Measurements from ENCODE around the gene PHOSPHO2. TPM values are rescaled to one million over a fixed set of nuclear protein-coding genes. Genes with fewer than 3 reads are reported as not detected.

PHOSPHO2 gene
- total RNA-seq, 1 donor from 2014 or later = 3.6 TPM

DNA sequence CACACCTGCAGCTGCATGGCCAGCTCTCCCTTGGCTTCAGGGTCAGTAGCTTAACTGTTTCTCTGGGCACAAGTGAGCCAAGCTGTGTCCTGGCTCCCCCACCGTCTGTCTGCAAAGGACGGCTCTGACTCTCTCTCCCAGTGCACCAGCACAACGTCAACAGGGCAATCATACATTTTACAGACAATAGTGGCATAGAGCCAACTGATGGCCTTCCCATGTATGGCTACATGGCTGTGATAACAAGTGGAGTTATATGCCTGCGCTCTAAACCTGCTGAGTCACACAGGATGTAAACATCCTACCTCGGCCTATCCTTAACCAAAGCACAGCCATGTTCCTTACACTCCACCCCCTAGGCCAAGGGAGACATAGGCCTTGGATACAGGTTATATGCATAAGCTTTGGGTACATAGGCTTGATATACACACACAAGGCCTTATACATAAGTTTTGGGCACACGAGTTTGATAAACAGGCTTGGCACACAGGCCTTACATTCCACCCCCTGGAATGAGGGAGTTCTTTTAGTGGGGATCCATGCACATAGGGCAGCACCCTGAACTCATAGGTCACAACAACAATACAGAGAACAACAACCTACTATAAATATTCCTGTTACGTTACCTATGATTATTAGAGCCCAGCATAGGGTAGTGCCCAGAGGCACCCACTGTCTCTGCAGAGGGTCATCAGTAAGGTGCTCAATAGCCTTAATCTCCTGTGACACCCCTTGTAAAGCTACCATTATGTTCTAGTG lies 17.7 kb downstream of the PHOSPHO2 start:
- DNase-seq (ENCODE audit: missing footprints) (no peak), ATAC-seq (no peak)
- intact Hi-C loops (cut with DNase I) = no loop called here

DNA sequence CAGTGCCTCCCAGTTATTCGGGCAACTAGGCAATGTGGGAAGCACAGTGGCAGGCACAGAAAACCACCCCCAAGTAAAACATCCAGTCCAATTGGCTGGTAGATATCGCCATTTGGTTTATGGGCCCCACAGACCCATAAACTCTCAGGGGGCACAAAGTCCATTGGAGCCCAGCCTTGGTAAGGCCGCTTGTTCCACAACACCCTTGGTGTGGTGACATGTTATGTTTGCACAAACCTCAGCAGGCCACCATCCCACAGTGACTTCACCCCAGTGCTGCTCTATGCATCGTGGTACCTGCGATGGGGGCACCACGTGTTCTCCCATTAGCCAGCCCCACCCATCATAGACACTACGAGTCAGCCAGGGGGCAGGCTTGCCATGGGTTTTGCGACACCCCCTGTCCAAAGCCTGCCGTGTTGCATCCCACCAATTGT lies 18.5 kb downstream of the PHOSPHO2 start:
- DNase-seq (ENCODE audit: missing footprints) (no peak), ATAC-seq (no peak)
- intact Hi-C loops (cut with DNase I) = no loop called here

DNA sequence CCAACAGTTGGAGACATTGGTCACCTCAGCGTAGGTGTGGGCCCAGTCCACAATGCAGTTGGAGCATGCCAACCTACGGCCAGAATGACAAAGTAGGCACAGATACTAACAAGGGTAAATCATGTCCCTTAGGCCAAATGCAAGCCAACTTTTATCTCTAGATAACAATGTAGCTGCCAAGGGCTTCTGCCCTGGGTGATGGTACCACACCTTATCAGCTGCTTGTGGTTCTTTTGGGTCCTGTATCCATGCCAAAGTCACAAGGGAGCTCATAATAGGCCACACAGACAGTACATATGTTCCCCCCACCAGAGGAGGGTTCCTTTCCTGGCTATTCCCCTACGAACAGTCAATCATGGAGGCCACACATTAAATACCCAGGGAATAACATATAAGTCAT lies 19.1 kb downstream of the PHOSPHO2 start:
- DNase-seq (ENCODE audit: missing footprints) (no peak), ATAC-seq (no peak)
- intact Hi-C loops (cut with DNase I) = no loop called here

DNA sequence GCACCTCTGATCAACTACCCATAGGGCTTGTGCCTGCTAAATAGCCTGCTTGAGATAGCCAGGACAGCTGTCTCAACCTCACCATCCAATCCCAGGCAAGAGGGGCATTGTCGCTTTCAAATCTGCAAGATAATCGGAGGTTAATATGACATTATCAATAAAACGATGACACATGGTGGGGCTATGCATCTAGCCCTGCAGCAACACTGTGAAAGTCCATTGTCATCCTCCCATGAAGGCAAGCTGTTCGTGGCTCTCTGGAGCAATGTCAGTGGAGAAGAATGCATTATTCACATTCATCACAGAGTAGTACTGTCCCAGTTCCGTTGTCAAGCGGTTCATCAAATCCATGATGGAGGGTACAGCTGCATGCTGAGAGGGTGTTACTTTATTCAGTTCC lies 20.4 kb downstream of the PHOSPHO2 start:
- no peak for ATAC-seq
- intact Hi-C loops (cut with DNase I) = no loop called here
- no peak for DNase-seq (ENCODE audit: missing footprints)

DNA sequence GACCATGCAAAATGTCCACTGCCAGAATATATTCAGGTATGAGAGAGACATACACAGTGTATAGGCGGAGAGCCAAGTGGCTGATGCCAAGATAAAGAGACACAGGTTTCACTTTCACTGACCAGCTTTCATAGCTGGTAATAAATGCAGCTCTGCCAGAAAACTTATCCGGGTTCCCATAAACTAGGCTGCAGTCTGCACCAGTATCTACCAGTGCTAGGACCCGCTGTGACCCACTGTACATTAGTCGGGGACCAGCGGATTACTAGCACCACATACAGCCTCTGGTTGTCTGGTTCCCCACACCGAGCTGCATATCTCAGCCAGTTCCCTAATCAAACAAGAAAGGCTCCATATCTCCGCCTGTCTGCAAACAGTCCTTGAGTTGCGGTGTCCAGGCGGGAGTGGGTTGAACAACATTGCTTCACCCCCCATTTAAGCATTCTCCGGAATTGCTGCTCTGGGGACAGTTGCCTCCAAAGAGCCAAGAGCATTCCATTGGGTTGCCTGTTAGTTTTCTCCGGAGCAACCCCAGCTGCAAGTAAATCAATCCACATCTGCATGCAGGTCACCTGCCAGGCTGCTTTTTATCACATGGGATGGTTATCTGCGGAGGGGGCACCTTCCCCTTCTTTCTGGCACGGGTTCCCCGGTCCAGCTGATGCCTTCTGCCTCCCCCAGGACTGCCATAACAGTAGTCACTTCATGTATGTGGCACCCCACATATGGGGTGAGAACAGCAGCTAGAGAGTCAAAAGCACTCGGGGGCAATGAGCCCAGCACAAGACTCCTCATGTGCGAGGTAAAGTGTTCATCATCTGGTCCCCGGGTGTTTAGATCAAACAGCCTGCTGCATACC lies 21.3 kb downstream of the PHOSPHO2 start:
- DNase-seq (ENCODE audit: missing footprints) = no peak
- peak; percentile 24 for ATAC-seq
- intact Hi-C loops (cut with DNase I) = no loop called here

DNA sequence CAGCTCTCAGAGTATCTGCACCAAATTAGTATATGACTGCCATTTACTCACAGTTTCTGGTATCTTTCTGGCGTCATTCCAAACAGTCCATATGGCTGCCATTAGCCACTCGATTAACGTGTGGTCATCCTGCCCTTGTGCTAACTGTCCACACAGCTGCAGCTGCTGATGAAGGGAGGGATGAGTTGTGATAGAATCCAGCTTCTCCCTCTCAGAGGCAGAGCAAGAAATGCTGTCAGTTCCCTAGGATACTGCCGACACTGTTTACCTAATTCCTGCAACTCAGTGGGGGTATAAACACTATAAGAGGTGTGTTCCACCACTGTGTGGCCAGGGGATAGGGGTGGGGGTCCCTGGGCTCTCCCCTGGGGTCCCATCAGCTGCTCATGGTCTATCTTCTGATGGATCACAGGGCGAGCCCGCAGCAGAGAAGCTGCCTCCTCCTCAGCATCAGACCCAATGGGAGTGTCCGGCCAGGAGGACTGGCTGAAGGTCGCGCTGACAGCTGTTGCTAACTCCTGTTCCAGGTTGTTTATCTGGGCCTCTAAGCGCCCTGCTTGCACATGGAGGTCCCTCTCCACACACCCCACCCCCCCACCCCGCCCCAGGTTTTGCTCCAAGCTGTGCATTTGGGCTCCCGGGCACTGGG lies 22.1 kb downstream of the PHOSPHO2 start:
- ATAC-seq = peak; percentile 67
- intact Hi-C loops (cut with DNase I) = no loop called here
- DNase-seq (ENCODE audit: missing footprints) = no peak

DNA sequence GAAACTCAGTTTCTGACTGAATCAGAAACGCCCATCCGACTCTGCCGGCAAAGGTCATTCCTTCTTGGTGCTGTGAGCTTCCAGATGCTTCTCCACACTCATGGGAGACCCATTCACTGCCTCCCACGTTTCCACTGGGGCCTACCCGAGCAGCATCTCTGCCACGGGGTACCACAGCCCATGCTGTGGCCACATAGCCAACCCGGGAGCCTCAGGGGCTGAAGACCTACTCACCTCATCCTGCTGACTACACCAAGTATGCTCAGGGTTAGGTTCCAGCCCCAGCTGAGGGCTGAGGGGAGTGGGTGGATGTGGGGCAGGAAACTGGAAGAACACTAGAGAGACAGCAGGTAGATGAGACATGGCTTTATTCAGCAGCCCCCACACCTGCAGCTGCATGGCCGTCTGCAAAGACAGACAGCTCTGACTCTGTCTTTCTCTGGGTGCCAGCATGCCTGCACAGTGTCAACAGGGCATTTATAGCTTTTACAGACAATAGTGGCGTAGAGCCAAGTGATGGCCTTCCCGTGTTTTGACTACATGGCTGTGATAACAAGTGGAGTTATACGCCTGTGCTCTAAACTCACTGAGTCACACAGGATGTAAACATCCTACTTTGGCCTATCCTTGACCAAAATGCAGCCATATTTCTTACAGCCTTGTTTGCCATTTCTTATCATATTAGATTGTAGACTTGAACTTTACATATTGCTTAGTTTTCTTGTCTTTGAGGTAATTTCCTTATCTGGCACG lies 22.8 kb downstream of the PHOSPHO2 start:
- ATAC-seq (peak; percentile 32), DNase-seq (ENCODE audit: missing footprints) (no peak)
- intact Hi-C loops (cut with DNase I) = no loop called here

DNA sequence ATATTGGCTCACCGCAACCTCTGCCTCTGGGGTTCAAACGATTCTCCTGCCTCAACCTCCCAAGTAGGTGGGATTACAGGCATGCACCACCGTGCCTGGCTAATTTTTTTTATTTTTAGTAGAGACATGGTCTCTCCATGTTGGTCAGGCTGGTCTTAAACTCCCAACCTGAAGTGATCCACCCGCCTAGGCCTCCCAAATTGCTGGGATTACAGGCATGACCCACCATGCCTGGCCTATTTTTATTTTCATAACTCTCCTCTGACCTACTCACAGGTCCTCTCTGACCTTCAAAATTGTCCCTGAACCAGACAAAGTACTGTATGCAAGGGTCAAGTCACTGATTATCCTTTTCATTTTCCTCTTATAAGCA lies 23.4 kb downstream of the PHOSPHO2 start:
- no peak for DNase-seq (ENCODE audit: missing footprints)

DNA sequence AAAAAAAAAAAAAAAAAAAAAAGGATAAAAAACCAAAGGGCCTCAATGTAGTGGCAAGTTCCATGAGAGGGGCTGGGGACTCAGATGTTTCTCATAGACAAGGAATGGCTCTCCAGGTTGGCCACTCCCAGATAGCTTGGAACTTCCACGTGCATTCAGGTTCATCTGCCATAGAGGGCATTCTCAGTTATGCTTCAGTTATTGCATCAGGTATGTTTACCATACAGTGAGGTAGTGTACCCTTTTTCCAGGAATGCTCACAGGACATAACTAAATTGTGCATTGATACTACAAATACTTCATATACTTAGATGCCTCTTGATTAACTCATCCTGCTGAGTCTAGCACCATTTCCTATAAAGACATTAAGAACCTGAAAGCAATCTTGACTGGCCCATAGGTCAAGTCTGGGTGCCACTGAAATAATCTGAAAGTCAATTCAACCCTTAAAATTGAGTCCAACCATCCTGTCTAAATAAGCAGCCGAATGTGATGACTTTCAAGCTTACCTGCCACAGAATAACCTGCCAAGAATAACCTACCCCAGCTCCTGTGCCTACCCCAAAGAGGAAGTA lies 24.7 kb downstream of the PHOSPHO2 start:
- intact Hi-C loops (cut with DNase I) = no loop called here
- ATAC-seq (no peak), DNase-seq (ENCODE audit: missing footprints) (no peak)

More for the DNA sequence above, 23.4 kb downstream of the PHOSPHO2 start:
- intact Hi-C loops (cut with DNase I) = no loop called here
- no peak for ATAC-seq

DNA sequence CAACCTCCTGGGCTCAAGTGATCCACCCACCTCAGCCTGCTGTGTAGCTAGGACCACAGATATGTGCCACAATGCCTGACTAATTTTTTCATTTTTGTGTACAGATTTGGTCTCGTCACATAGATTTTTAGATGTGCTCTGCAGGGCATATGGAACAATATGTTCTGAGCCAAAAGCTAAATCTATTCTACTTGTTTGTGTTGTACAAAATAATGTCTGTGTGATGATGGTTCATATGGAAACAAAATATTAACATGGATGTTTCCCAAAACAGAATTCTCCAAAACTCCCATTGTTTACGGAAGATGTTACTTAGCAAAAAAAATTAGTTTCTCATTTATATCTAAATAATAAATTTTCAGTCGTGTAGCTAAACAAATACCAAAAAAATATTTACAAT lies 26.7 kb downstream of the PHOSPHO2 start:
- intact Hi-C loops (cut with DNase I) = no loop called here
- no peak for ATAC-seq
- no peak for DNase-seq (ENCODE audit: missing footprints)

DNA sequence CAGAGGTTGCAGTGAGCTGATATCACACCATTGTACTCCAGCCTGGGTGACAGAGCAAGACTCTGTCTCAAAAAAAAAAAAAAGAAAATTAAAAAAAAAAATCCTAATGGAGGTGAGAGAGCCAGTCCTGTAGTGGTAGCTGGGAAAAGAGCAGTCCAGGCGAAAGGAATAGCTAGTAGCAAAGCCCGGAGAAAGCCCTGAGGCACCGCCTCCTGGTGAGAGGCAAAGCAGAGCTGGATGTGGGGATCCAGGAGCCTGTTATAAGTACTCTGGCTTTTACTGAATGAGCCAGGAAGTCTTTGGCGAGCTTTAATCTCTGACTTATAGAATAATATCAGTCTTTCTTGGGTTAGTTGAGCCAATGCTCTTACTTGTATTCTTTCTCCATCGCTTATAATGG lies 32.8 kb downstream of the PHOSPHO2 start:
- intact Hi-C loops (cut with DNase I) = no loop called here
- ATAC-seq (no peak), DNase-seq (ENCODE audit: missing footprints) (no peak)

DNA sequence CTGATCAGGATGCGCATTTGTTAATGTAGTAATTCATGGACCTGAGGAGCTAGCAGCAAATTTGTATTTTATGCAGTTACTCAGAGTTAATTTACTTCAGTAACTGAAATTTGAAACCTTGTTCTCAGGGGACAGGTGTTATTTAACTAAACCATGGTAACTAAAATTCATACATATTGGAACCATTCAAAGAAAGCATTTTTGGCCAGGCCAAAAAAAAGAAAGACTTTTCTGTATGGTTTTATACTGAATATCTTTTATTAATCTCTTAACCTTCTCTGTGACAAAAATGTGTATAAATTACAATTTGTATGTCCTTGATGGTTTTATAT lies 35.0 kb downstream of the PHOSPHO2 start:
- DNase-seq (ENCODE audit: missing footprints) (no peak), ATAC-seq (no peak)
- intact Hi-C loops (cut with DNase I) = no loop called here

DNA sequence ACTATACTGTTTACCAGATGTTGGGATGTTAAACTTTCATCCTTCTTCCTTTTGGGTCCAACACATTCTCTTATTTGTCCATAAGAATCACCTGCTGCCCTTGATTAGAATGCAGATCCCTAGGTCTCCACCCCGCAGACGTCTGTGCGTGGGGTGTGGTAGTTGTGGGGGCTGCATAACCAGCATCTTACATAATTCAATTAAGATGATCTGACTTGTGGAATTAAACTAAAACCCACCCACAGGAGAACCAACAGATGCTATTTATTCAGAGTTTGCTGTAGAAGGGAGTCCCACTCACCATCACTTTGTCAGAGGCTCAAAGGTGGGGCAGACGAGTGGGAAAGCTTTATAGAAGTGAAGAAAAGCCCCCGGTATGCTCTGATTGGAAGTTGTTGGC lies 37.8 kb downstream of the PHOSPHO2 start:
- no peak for DNase-seq (ENCODE audit: missing footprints)
- intact Hi-C loops (cut with DNase I) = no loop called here
- ATAC-seq = no peak

DNA sequence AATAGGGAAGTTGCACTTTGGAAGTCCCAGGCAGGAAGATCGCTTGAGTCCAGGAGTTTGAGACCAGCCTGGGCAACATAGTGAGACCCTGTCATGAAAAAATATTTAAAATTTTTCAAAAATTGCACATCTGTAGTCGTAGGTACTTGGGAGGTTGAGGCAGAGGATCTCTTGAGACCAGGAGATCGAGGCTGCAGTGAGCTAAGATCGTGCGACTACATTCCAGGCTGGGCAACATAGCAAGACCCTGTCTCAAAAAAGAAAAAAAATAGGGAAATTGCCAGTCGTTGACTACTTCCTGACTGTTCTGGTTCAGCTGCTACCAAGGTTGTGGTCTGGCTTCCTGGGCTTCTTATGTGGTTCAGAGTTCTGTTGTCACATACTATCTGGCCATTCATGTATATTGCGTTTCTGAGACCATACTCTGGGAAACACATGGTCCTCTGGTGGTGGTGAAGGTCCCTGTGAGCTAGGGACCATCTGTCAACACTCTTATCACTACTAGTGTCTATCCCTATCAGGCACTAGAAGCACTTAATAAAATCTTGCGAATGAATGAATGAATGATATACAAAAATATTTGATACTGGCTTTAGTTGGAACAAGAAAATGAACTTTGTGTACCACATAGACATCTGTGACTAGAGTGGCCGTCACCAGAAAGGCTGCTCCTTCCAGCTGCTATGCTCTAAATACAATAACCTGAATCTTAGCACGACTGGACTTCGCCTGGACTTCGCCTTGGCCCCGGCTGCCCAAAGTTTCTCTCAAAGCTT lies 38.5 kb downstream of the PHOSPHO2 start:
- intact Hi-C loops (cut with DNase I) = no loop called here
- DNase-seq (ENCODE audit: missing footprints) (no peak), ATAC-seq (peak; percentile 33)

DNA sequence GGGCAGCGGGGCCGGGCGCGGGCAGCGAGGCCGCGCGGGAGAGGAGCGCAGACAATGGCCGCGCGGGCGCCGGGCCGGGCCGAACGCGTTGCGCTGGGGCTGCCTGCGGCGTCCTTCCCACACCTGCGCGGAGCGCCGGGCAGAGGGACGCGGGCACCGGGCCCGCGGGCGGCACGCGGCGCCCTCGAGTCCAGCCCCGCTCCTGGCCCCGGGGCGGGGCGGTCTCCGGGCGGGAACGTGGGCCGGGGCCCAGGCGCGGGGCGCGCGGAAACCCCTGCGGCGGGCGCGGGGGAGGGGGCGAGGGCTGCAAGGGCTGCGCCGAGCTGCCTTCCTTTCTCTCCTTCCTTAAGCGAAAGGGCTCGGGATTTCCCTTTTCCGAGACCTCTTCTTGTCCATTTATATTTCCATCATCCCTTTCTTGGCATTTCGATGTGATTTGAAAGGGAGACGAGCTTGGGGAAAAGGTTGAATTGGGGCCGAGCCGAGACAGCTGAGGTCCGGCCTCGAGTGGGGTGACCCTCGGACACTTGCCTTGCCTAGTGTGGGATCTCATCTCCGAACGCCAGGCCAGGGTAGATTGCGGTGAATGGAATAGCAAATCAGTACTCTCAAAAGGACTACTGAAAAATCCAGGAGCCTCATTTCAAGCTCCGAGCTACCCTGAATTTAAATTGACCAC lies 40.0 kb downstream of the PHOSPHO2 start:
- no peak for DNase-seq (ENCODE audit: missing footprints)

DNA sequence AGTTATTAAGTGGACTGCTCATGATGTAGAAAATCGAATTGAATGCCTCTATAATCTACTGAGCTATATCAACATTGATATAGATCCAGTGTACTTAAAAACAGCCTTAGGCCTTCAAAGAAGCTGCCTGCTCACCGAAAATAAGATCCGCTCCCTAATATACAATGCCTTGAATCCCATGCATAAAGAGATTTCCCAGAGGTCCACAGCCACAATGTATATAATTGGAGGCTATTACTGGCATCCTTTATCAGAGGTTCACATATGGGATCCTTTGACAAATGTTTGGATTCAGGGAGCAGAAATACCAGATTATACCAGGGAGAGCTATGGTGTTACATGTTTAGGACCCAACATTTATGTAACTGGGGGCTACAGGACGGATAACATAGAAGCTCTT lies 41.4 kb downstream of the PHOSPHO2 start:
- intact Hi-C loops (cut with DNase I) = loop anchor here (2.0 kb wide), 1 partner anchor 41 kb away; the partner anchor contains the start of genes CFAP210 and PHOSPHO2
- no peak for DNase-seq (ENCODE audit: missing footprints)

More for the DNA sequence above, 40.0 kb downstream of the PHOSPHO2 start:
- intact Hi-C loops (cut with DNase I) = loop anchor here (2.0 kb wide), 1 partner anchor 40 kb away; the partner anchor contains the start of genes CFAP210 and PHOSPHO2
- ATAC-seq = peak; percentile 20

DNA sequence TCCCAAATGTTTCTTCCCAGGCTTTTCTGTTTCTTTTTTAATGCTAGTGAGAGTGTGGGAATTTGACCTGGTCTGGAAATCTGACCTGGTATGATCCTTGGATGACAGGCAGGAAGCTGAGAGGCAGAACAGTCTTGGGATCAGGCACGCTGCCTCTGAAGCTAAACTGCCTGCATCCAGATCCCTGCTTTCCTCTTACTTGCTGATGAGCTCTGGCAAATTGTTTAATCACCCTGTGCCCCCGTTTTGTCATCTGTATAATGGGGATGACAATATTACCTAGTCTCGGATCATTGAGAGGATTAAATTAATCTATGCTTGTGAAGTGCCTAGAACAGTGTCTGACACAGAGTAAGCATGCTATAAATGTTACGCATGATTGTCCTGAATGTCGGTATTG lies 42.6 kb downstream of the PHOSPHO2 start:
- DNase-seq (ENCODE audit: missing footprints) (no peak), ATAC-seq (no peak)
- intact Hi-C loops (cut with DNase I) = no loop called here

More for the DNA sequence above, 41.4 kb downstream of the PHOSPHO2 start:
- no peak for ATAC-seq
